H9 (cell line): ENCODE data around the gene LDB3. TPM values are rescaled to one million over a fixed set of nuclear protein-coding genes. Genes with fewer than 3 reads are reported as not detected.

Experiments
- DNase-seq: peaks from one replicate; pipeline ENCODE4 v3.0.0-alpha.2; 2017
- H2AFZ ChIP-seq: one replicate; pipeline ENCODE4 v1.6.1; 2013; ENCODE audit warnings: mild to moderate bottlenecking, low read length, control low read depth, moderate library complexity
- H2AK5ac ChIP-seq: 2 replicates; pipeline ENCODE4 v1.6.1; 2013; ENCODE audit warnings: low read length, control low read depth, mixed read lengths; ENCODE audit not compliant: insufficient read length
- H2BK120ac ChIP-seq: one replicate; pipeline ENCODE4 v1.6.1; 2013; ENCODE audit warnings: low read depth, mild to moderate bottlenecking, low read length, control low read depth, inconsistent platforms; ENCODE audit not compliant: poor library complexity, severe bottlenecking
- H2BK12ac ChIP-seq: 2 replicates; pipeline ENCODE4 v1.6.1; 2013; ENCODE audit warnings: low read length, control low read depth, mixed read lengths, low read depth; ENCODE audit not compliant: insufficient read length
- H2BK15ac ChIP-seq: 2 replicates; pipeline ENCODE4 v1.6.1; 2013; ENCODE audit warnings: low read depth, low read length, control low read depth
- H2BK20ac ChIP-seq: one replicate; pipeline ENCODE4 v1.6.1; 2013; ENCODE audit warnings: low read depth, mild to moderate bottlenecking, low read length, control low read depth, inconsistent platforms; ENCODE audit not compliant: poor library complexity, severe bottlenecking
- H2BK5ac ChIP-seq: 2 replicates; pipeline ENCODE4 v1.6.1; 2013; ENCODE audit warnings: low read length, control low read depth, mixed read lengths; ENCODE audit not compliant: insufficient read length
- H3K14ac ChIP-seq: 2 replicates; pipeline ENCODE4 v1.6.1; 2013; ENCODE audit warnings: low read length, control low read depth; ENCODE audit not compliant: insufficient read depth
- H3K18ac ChIP-seq: 2 replicates; pipeline ENCODE4 v1.6.1; 2013; ENCODE audit warnings: low read depth, mild to moderate bottlenecking, mixed read lengths, low read length, control low read depth; ENCODE audit not compliant: insufficient read length
- H3K23ac ChIP-seq: 2 replicates; pipeline ENCODE4 v1.6.1; 2013; ENCODE audit warnings: low read length, control low read depth, mixed read lengths, low read depth; ENCODE audit not compliant: insufficient read length
- H3K23me2 ChIP-seq: 2 replicates; pipeline ENCODE4 v1.6.1; 2013; ENCODE audit warnings: low read depth, mild to moderate bottlenecking, mixed read lengths, low read length, control low read depth; ENCODE audit not compliant: insufficient read length, poor library complexity, severe bottlenecking
- H3K27ac ChIP-seq: 2 replicates; pipeline ENCODE4 v1.5.1; 2013; ENCODE audit warnings: low read length, control low read depth, mixed read lengths, low read depth; ENCODE audit not compliant: insufficient read length
- H3K27me3 ChIP-seq: 2 replicates; pipeline ENCODE4 v1.6.1; 2013; ENCODE audit warnings: low read length, control low read depth, inconsistent platforms; ENCODE audit not compliant: insufficient read depth
- H3K4ac ChIP-seq: 2 replicates; pipeline ENCODE4 v1.6.1; 2013; ENCODE audit warnings: low read depth, mild to moderate bottlenecking, control low read depth, inconsistent platforms, low read length, moderate library complexity
- H3K4me1 ChIP-seq: 2 replicates; pipeline ENCODE4 v1.6.1; 2013; ENCODE audit warnings: low read length, control low read depth, inconsistent platforms; ENCODE audit not compliant: insufficient read depth
- H3K4me2 ChIP-seq: 2 replicates; pipeline ENCODE4 v1.6.1; 2013; ENCODE audit warnings: low read length, control low read depth, mixed read lengths; ENCODE audit not compliant: insufficient read length, insufficient read depth
- H3K56ac ChIP-seq: 2 replicates; pipeline ENCODE4 v1.6.1; 2013; ENCODE audit warnings: low read depth, mild to moderate bottlenecking, mixed read lengths, low read length, control low read depth; ENCODE audit not compliant: insufficient read length
- H3K79me1 ChIP-seq: 2 replicates; pipeline ENCODE4 v1.6.1; 2013; ENCODE audit warnings: low read depth, mild to moderate bottlenecking, moderate library complexity, low read length, control low read depth, inconsistent platforms; ENCODE audit not compliant: insufficient read depth, poor library complexity, severe bottlenecking
- H3K79me2 ChIP-seq: 2 replicates; pipeline ENCODE4 v1.6.1; 2013; ENCODE audit warnings: low read length, control low read depth, inconsistent platforms; ENCODE audit not compliant: insufficient read depth
- H3K9ac ChIP-seq: 2 replicates; pipeline ENCODE4 v1.6.1; 2013; ENCODE audit warnings: low read length, control low read depth, mixed read lengths; ENCODE audit not compliant: insufficient read length; ENCODE audit errors: extremely low read depth
- H3K9me3 ChIP-seq: one replicate; pipeline ENCODE4 v1.6.1; 2013; ENCODE audit warnings: low read depth, low read length, inconsistent platforms; ENCODE audit not compliant: control insufficient read depth
- H3T11ph ChIP-seq: one replicate; pipeline ENCODE4 v1.6.1; 2013; ENCODE audit warnings: mild to moderate bottlenecking, low read length, control low read depth, inconsistent platforms
- H4K20me1 ChIP-seq: one replicate; pipeline ENCODE4 v1.6.1; 2013; ENCODE audit not compliant: control insufficient read depth, insufficient read length, insufficient read depth
- H4K5ac ChIP-seq: 2 replicates; pipeline ENCODE4 v1.6.1; 2013; ENCODE audit warnings: low read depth, mild to moderate bottlenecking, mixed read lengths, low read length, control low read depth; ENCODE audit not compliant: insufficient read length
- H4K8ac ChIP-seq: replicated peaks from 2 replicates; pipeline ENCODE4 v1.6.1; 2013; ENCODE audit warnings: low read length, control low read depth, mixed read lengths, low read depth; ENCODE audit not compliant: insufficient read length
- H4K91ac ChIP-seq: 2 replicates; pipeline ENCODE4 v1.6.1; 2013; ENCODE audit warnings: low read depth, mild to moderate bottlenecking, moderate library complexity, mixed read lengths, low read length, control low read depth; ENCODE audit not compliant: insufficient read length
- H3K27ac Mint-ChIP-seq, 3 experiments: 2 replicates in 2 of 3; 3 replicates in 1 of 3; pipeline ENCODE4 v1.8.0; 2020 to 2021; ENCODE audit warnings: mixed read lengths in 3 of 3, mild to moderate bottlenecking in 1 of 3, moderate library complexity in 1 of 3
- H3K27me3 Mint-ChIP-seq: 2 replicates; pipeline ENCODE4 v1.8.0; 2021; ENCODE audit warnings: low read depth, mild to moderate bottlenecking, moderate library complexity, mixed read lengths
- H3K36me3 Mint-ChIP-seq, 3 experiments: 2 replicates in 2 of 3; 3 replicates in 1 of 3; pipeline ENCODE4 v1.8.0; 2020 to 2021; ENCODE audit warnings: low read depth in 3 of 3, mixed read lengths in 3 of 3; ENCODE audit not compliant: insufficient read depth in 1 of 3
- H3K4me1 Mint-ChIP-seq, 2 experiments: 2 replicates each; pipeline ENCODE4 v1.8.0; 2020; ENCODE audit warnings: mixed read lengths in 2 of 2
- H3K4me3 Mint-ChIP-seq, 2 experiments: 2 replicates in 1 of 2; 3 replicates in 1 of 2; pipeline ENCODE4 v1.8.0; 2020 to 2021; ENCODE audit warnings: mild to moderate bottlenecking in 2 of 2, mixed read lengths in 2 of 2, moderate library complexity in 1 of 2
- H3K9me3 Mint-ChIP-seq, 2 experiments: 2 replicates in 1 of 2; 3 replicates in 1 of 2; pipeline ENCODE4 v1.8.0; 2020; ENCODE audit warnings: mild to moderate bottlenecking in 2 of 2, mixed read lengths in 2 of 2, moderate library complexity in 1 of 2
- CTCF ChIP-seq: fragments of 200-600 bp; sonication (generic); conservative IDR thresholded peaks from 3 replicates; pipeline ENCODE4 v1.8.0; 2021; ENCODE audit warnings: antibody characterized with exemption, mild to moderate bottlenecking
- WGBS: extraction: QIAGEN DNeasy Blood & Tissue Kit; methylation state at CpG from one replicate; pipeline ENCODE4 v1.1.7; 2013; ENCODE audit warnings: missing lambda C conversion rate, low lambda C conversion rate, mixed read lengths; ENCODE audit not compliant: insufficient read length; ENCODE audit errors: extremely low coverage; 5-methylcytosine and 5-hydroxymethylcytosine counted together
- total RNA-seq: library from RNA; stranded (reverse); gene quantifications from 2 replicates; pipeline ENCODE4 v1.2.1, GENCODE V29; 2021

LDB3 gene
- total RNA-seq, 1 experiment from 2014 or later, result 0.17 TPM

- no peak overlapping the region for H3K18ac ChIP-seq
- no peak overlapping the region for H2BK15ac ChIP-seq
- no peaks in the 10 kb centered on the region for H4K20me1 ChIP-seq
- no peak overlapping the region; the same call in 1 of the 2 replicates for H3K14ac ChIP-seq
- H3K27me3 Mint-ChIP-seq, result peaks cover 2% of the 10 kb centered on the region; the same call in 1 of the 2 replicates
- no peak overlapping the region for H2BK5ac ChIP-seq
- no peak overlapping the region for H2BK20ac ChIP-seq
- H3K79me2 ChIP-seq, result no peaks in the 10 kb centered on the region
- no peak overlapping the region for H2BK120ac ChIP-seq
- H3K23ac ChIP-seq, result no peak overlapping the region
- H2BK12ac ChIP-seq, result no peak overlapping the region
- H3K36me3 Mint-ChIP-seq, result no peaks in the 10 kb centered on the region
- H3K4me1 Mint-ChIP-seq, result peaks cover 44 to 45% of the 10 kb centered on the region in 2 experiments
- no peak overlapping the region for H4K91ac ChIP-seq
- peak overlapping the region; percentile 7 to 83 (median 19); a peak in 5 of 7 replicates for H3K27ac Mint-ChIP-seq
- peak overlapping the region; percentile 55 to 75 for H3K4me3 Mint-ChIP-seq
- H3K56ac ChIP-seq, result no peak overlapping the region
- no peaks in the 10 kb centered on the region; a peak in 1 of 5 replicates for H3K9me3 Mint-ChIP-seq
- no peak overlapping the region for H3K27ac ChIP-seq
- H3K27me3 ChIP-seq, result no peaks in the 10 kb centered on the region
- no peak overlapping the region for H4K5ac ChIP-seq
- peak overlapping the region; percentile 16 for H4K8ac ChIP-seq
- peaks cover 2% of the 10 kb centered on the region; the same call in 1 of the 2 replicates for H3K4me1 ChIP-seq
- H3K4me2 ChIP-seq, result no peak overlapping the region
- no peak overlapping the region for H2AFZ ChIP-seq
- H3K9me3 ChIP-seq, result no peaks in the 10 kb centered on the region
- TF ChIP-seq CTCF, result peak; percentile 91
- DNase-seq, result peak; percentile 89
- no CpG with 5 or more reads among the region's 46 CpGs for WGBS
- H2AK5ac ChIP-seq, result no peak overlapping the region
- H3K4ac ChIP-seq, result no peak overlapping the region
- H3K79me1 ChIP-seq, result no peaks in the 10 kb centered on the region
- H3T11ph ChIP-seq, result no peak overlapping the region
- H3K9ac ChIP-seq, result no peak overlapping the region
- peaks cover 8% of the 10 kb centered on the region for H3K23me2 ChIP-seq
Measured at GRCh38 chr10:86710987-86711512, 42.7 kb downstream of the LDB3 start.
